Upper lobe of right lung (tissue), 1 donor: ENCODE results near the gene AMN. TPM values are rescaled to one million over a fixed set of nuclear protein-coding genes. Genes with fewer than 3 reads are reported as not detected.

ENCODE experiments used
- ATAC-seq: fragments of 200-7000 bp; cut with Tn5 transposase; one replicate; pipeline ENCODE4 v1.9.1; 2020; ENCODE audit warnings: mild to moderate bottlenecking, moderate library complexity
- DNase-seq: peaks from one replicate; pipeline ENCODE4 v3.0.0-alpha.2; 2020
- H3K27ac ChIP-seq: fragments of 200-600 bp; one replicate; pipeline ENCODE4 v1.8.0; 2022
- H3K27me3 ChIP-seq: fragments of 200-600 bp; one replicate; pipeline ENCODE4 v1.8.0; 2022; ENCODE audit warnings: mild to moderate bottlenecking
- H3K36me3 ChIP-seq: fragments of 200-600 bp; one replicate; pipeline ENCODE4 v1.8.0; 2022
- H3K4me1 ChIP-seq: fragments of 200-600 bp; one replicate; pipeline ENCODE4 v1.8.0; 2022
- H3K4me3 ChIP-seq: fragments of 200-600 bp; one replicate; pipeline ENCODE4 v1.8.0; 2022; ENCODE audit warnings: mild to moderate bottlenecking
- H3K9me3 ChIP-seq: fragments of 200-600 bp; one replicate; pipeline ENCODE4 v1.8.0; 2022
- intact Hi-C: fragments of 100-400 bp; cut with DNase I; formaldehyde crosslinking; loops from one replicate; pipeline ENCODE4 v1.11.0; 2022
- total RNA-seq: library from RNA; stranded (reverse); fragmentation: NEBNext Ultra II Directional; extraction: Animal tissue kit (Norgen Biotek cat#: 25700); gene quantifications from one replicate; pipeline ENCODE4 v1.2.1, GENCODE V29; 2021
- TF ChIP-seq, protein P1 (sequence below): fragments of 200-600 bp; IDR thresholded peaks from one replicate; pipeline ENCODE4 v1.8.0; 2022; ENCODE audit warnings: antibody characterized with exemption
- donor health status: DM: no; HTN: yes; CAD: no; lungs with severe emphysema.

The AMN gene
- total RNA-seq, 1 donor from 2014 or later: 19.8 TPM

DNA sequence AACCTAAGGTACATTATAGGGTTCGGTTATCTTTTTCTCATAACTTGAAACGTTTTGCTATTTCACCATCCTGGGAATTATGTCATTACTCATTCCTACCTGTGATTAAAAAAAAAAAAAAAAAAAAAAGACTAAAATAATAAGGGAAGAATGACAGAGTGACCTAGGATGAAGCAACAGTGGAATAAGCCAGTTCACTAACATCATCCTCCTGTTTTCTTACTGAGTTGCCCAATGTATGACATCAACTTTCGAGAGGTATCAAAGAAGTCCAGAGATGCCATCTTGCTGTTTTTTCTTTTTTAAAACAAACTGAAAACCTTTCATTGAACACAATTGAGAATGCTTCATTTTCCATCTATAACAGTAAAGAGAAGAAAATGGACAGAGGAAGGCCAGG lies 42.8 kb downstream of the AMN start:
- Histone ChIP-seq H3K4me1 (no peaks in the 10 kb centered on the region), H3K27ac (no peak overlapping the region), H3K4me3 (no peak overlapping the region), H3K36me3 (peaks cover 100% of the 10 kb centered on the region), H3K27me3 (no peaks in the 10 kb centered on the region), H3K9me3 (no peaks in the 10 kb centered on the region)
- DNase-seq (no peak), ATAC-seq (no peak)
- intact Hi-C loops: no loop called here
- TF ChIP-seq, protein P1, sequence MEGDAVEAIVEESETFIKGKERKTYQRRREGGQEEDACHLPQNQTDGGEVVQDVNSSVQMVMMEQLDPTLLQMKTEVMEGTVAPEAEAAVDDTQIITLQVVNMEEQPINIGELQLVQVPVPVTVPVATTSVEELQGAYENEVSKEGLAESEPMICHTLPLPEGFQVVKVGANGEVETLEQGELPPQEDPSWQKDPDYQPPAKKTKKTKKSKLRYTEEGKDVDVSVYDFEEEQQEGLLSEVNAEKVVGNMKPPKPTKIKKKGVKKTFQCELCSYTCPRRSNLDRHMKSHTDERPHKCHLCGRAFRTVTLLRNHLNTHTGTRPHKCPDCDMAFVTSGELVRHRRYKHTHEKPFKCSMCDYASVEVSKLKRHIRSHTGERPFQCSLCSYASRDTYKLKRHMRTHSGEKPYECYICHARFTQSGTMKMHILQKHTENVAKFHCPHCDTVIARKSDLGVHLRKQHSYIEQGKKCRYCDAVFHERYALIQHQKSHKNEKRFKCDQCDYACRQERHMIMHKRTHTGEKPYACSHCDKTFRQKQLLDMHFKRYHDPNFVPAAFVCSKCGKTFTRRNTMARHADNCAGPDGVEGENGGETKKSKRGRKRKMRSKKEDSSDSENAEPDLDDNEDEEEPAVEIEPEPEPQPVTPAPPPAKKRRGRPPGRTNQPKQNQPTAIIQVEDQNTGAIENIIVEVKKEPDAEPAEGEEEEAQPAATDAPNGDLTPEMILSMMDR: no peak

DNA sequence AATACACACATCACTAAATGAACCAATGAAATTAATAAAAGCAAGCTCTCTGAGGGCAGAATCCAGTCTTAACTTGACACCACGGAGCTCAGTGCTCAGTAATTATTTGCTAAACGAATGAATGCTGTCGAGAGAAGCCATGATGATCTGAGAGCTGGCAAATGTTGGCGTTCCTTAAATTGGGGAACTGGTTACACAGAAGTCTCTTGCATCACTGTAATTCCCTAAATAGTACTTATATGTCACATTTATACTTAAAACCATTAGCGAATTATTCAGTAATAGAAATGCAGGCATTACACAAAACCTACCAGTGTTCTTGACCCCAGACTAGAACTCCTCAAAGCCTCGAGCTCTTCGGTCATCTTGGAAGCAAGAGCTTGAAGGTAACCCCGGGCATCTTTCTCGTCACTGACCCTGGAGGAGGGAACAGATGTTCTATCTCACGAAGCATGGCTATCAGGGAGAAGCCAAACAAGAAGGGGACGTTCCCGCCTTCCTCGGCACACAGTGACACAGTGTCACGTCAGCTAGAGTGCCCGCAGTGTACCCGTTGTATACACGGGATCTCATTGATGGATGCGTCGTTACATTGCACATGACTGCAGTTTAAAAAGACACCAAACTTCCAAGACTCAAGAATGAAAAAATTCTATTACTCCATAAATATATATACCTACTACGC lies 43.6 kb downstream of the AMN start:
- H3K4me1 ChIP-seq: no peaks in the 10 kb centered on the region
- no peak overlapping the region for H3K4me3 ChIP-seq
- no peaks in the 10 kb centered on the region for H3K9me3 ChIP-seq
- ATAC-seq: no peak
- no peak for DNase-seq
- no peak overlapping the region for H3K27ac ChIP-seq
- intact Hi-C loops: no loop called here
- TF ChIP-seq, protein P1: no peak
- peaks cover 100% of the 10 kb centered on the region for H3K36me3 ChIP-seq
- no peaks in the 10 kb centered on the region for H3K27me3 ChIP-seq

DNA sequence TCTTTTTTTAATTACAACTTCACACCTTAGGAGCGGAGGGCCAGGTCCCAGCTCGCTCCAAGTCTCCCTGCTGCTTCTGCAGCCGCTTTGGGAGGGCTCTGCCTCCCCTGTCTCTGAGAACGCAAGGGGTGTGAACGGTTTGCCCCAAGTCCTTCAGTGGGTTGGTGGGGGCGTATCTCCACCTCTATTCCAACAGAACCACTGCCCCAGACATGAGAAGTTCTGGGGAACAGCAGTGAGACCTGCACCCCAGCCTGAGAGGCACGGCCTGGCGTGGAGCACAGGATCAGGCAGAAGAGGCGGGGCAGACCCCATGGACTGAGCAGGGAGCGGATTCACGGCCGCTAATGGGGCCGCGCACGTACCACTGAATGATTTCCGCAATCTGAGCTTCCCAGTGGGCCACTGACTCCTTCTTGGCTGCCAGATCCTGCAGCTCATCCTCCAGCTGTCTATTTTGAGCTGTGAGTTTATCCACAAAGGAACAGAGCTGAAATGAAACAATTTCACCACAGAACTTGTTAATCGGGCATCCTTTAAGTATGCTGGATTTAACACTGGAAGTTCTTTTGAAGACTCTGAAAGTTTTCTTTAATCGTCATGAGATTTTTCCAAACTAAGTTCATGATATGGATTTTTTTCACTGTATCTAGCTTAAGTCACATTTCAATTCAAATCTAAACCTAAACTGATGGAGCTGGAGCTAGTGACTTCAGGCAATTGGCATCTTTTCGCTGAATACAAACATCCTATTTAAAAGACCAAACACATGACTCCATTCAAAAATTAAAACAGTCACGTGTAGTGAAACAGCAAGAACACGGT lies 44.4 kb downstream of the AMN start:
- no peaks in the 10 kb centered on the region for H3K9me3 ChIP-seq
- ATAC-seq (no peak), DNase-seq (no peak)
- H3K4me3 ChIP-seq: no peak overlapping the region
- TF ChIP-seq, protein P1: no peak
- H3K27me3 ChIP-seq: no peaks in the 10 kb centered on the region
- no peak overlapping the region for H3K27ac ChIP-seq
- peaks cover 100% of the 10 kb centered on the region for H3K36me3 ChIP-seq
- intact Hi-C loops: no loop called here
- H3K4me1 ChIP-seq: no peaks in the 10 kb centered on the region

DNA sequence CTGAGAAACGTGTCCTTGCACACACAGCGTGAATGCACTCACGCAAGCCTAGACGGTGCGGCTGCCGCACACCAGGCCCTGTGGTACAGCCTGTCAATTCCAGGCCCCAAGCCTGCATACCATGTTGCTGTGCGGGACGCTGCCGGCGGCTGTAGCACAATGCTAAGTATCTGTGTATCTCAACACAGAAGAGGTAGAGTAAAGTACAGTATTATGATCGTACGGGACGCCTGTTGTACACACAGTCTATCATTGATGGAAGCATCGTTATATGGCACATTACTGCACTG lies 45.0 kb downstream of the AMN start:
- no peaks in the 10 kb centered on the region for H3K4me1 ChIP-seq
- no peak overlapping the region for H3K27ac ChIP-seq
- DNase-seq: no peak
- no peak for ATAC-seq
- peaks cover 98% of the 10 kb centered on the region for H3K36me3 ChIP-seq
- intact Hi-C loops: no loop called here
- H3K4me3 ChIP-seq: no peak overlapping the region
- H3K9me3 ChIP-seq: no peaks in the 10 kb centered on the region
- no peaks in the 10 kb centered on the region for H3K27me3 ChIP-seq
- TF ChIP-seq, protein P1: no peak

DNA sequence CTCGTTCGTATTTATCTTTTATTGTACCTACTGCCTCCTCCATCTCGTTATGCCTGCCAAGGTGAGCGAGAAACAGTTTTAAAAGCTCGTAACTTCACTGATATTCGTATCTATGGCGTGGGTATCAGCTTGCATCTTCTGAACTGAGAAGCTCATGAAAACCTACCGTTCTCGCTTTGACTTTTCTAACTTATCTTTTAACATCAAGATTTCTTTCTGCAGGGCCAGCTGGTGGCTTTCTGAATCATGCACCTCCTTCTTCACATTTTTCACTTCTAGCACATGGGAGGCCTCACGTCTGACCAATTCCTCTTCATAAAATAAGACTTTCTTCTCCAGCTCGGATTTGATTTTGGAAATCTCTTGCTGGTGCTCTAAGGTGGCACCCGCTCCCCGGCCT lies 45.8 kb downstream of the AMN start:
- ATAC-seq: no peak
- Histone ChIP-seq H3K36me3 (peaks cover 95% of the 10 kb centered on the region), H3K27me3 (no peaks in the 10 kb centered on the region), H3K9me3 (no peaks in the 10 kb centered on the region), H3K4me1 (no peaks in the 10 kb centered on the region), H3K27ac (no peak overlapping the region), H3K4me3 (no peak overlapping the region)
- TF ChIP-seq, protein P1: no peak
- DNase-seq: no peak
- intact Hi-C loops: no loop called here
